ENCODE measurements around the gene DNAH3. TPM values are rescaled to one million over a fixed set of nuclear protein-coding genes. Genes with fewer than 3 reads are reported as not detected.

Gene DNAH3
- total RNA-seq, 1 experiment from 2014 or later, result 0.70 TPM

- Histone ChIP-seq H2AFZ (no peak overlapping the region), H3K27me3 (ENCODE audit: insufficient read depth, low read depth) (no peaks in the 10 kb centered on the region; the same call in 1 of the 2 replicates), H3K9me3 (ENCODE audit: insufficient read depth, low read depth) (no peaks in the 10 kb centered on the region), H3K36me3 (ENCODE audit: low read depth) (no peaks in the 10 kb centered on the region), H3K27ac (no peak overlapping the region), H3K4me2 (no peak overlapping the region), H3K4me3 (no peak overlapping the region), H3F3A (ENCODE audit: insufficient read depth, low read depth) (no peaks in the 10 kb centered on the region), H3K4me1 (replicated peaks; ENCODE audit: insufficient read depth) (no peaks in the 10 kb centered on the region), H3K9me2 (ENCODE audit: insufficient read depth) (no peaks in the 10 kb centered on the region), H3K79me2 (ENCODE audit: low read depth) (no peaks in the 10 kb centered on the region), H4K20me1 (ENCODE audit: insufficient read depth) (no peaks in the 10 kb centered on the region)
- DNase-seq, result no peak
- TF ChIP-seq EZH2 (IDR thresholded peaks at IDR 0.05; ENCODE audit: low read depth) (no peak), CTCF (conservative IDR thresholded peaks at IDR 0.05) (no peak)
- CTCF ChIA-PET, result no interaction called here
- intact Hi-C loops (cut with micrococcal nuclease; ENCODE audit: unreplicated experiment), result loop anchor here (5.0 kb wide), 1 partner anchor 252 kb away; no protein-coding TSS in a partner anchor
- no TSS peak for BruUV-seq (replicated peaks)
- POLR2A ChIA-PET (ENCODE audit: unreplicated experiment), result no interaction called here
Observed at GRCh38 chr16:21103941-21104860, 46.4 kb downstream of the DNAH3 start.

GRCh38 chr16:21101631-21102420, 48.8 kb downstream of the DNAH3 start:
- no peak overlapping the region for H3K4me2 ChIP-seq
- CTCF ChIA-PET, result interaction anchor here (0.8 to 2.2 kb wide), 4 partner anchors 251 to 255 kb away, joined by 3 to 9 read pairs (median 4); no protein-coding TSS in a partner anchor
- H4K20me1 ChIP-seq (ENCODE audit: insufficient read depth), result no peaks in the 10 kb centered on the region
- no peak overlapping the region for H3K27ac ChIP-seq
- TF ChIP-seq CTCF (conservative IDR thresholded peaks at IDR 0.05), result peak; percentile 57
- TF ChIP-seq EZH2 (IDR thresholded peaks at IDR 0.05; ENCODE audit: low read depth), result no peak
- H3K79me2 ChIP-seq (ENCODE audit: low read depth), result no peaks in the 10 kb centered on the region
- H3F3A ChIP-seq (ENCODE audit: insufficient read depth, low read depth), result no peaks in the 10 kb centered on the region
- no peak overlapping the region for H2AFZ ChIP-seq
- H3K9me2 ChIP-seq (ENCODE audit: insufficient read depth), result no peaks in the 10 kb centered on the region
- H3K36me3 ChIP-seq (ENCODE audit: low read depth), result no peaks in the 10 kb centered on the region
- BruUV-seq (replicated peaks), result no TSS peak
- no peak for DNase-seq
- H3K27me3 ChIP-seq (ENCODE audit: insufficient read depth, low read depth), result no peaks in the 10 kb centered on the region; the same call in 1 of the 2 replicates
- POLR2A ChIA-PET (ENCODE audit: unreplicated experiment), result no interaction called here
- intact Hi-C loops (cut with micrococcal nuclease; ENCODE audit: unreplicated experiment), result loop anchor here (5.0 kb wide), 1 partner anchor 250 kb away; no protein-coding TSS in a partner anchor
- H3K4me1 ChIP-seq (replicated peaks; ENCODE audit: insufficient read depth), result no peaks in the 10 kb centered on the region
- H3K9me3 ChIP-seq (ENCODE audit: insufficient read depth, low read depth), result no peaks in the 10 kb centered on the region
- no peak overlapping the region for H3K4me3 ChIP-seq

DNA sequence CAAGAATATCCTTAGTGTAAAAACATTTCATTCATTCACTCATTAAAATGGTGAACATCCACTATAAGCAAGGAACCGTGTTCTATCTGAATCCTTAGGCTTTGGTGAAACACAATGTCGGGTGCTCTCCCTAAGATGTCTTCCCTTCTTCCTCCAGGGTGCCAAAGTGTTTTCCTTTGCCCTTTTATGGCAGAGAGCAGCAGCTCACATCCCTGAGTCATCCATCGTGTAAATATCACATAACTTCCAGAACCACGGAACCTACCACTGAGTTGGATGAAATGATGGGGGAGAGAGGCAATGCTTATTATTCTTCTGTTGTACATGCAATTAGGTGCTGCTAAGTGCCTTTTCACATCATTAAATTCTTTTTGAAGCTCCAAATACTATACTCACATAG, 50.2 kb downstream of the DNAH3 start:
- Histone ChIP-seq H2AFZ (peak overlapping the region; percentile 63), H3K9me3 (ENCODE audit: insufficient read depth, low read depth) (no peaks in the 10 kb centered on the region), H3K27me3 (ENCODE audit: insufficient read depth, low read depth) (no peaks in the 10 kb centered on the region; the same call in 1 of the 2 replicates), H3K4me3 (no peak overlapping the region), H3K79me2 (ENCODE audit: low read depth) (no peaks in the 10 kb centered on the region), H3K4me1 (replicated peaks; ENCODE audit: insufficient read depth) (no peaks in the 10 kb centered on the region), H3F3A (ENCODE audit: insufficient read depth, low read depth) (no peaks in the 10 kb centered on the region), H3K36me3 (ENCODE audit: low read depth) (no peaks in the 10 kb centered on the region), H3K27ac (no peak overlapping the region), H3K9me2 (ENCODE audit: insufficient read depth) (no peaks in the 10 kb centered on the region), H3K4me2 (no peak overlapping the region), H4K20me1 (ENCODE audit: insufficient read depth) (no peaks in the 10 kb centered on the region)
- TF ChIP-seq CTCF (conservative IDR thresholded peaks at IDR 0.05) (no peak), EZH2 (IDR thresholded peaks at IDR 0.05; ENCODE audit: low read depth) (no peak)
- no TSS peak for BruUV-seq (replicated peaks)
- POLR2A ChIA-PET (ENCODE audit: unreplicated experiment), result interaction anchor here (0.6 kb wide), 1 partner anchor 149 kb away, joined by 3 read pairs; no protein-coding TSS in a partner anchor
- CTCF ChIA-PET, result interaction anchor here (1.7 to 2.2 kb wide), 2 partner anchors 250 to 252 kb away, joined by 4 to 9 read pairs; no protein-coding TSS in a partner anchor
- peak in 1 of 2 experiments; percentile 7 for DNase-seq
- intact Hi-C loops (cut with micrococcal nuclease; ENCODE audit: unreplicated experiment), result loop anchor here (5.0 kb wide), 1 partner anchor 248 kb away; no protein-coding TSS in a partner anchor

Measured in PC-9 (cell line).